Measurements from ENCODE around the gene MAU2.
"Not testable (repeated sequence)": the region's sequence is repeated elsewhere in the genome, so short reads cannot be mapped to it uniquely, and the experiment has no call there.

The MAU2 gene

DNA sequence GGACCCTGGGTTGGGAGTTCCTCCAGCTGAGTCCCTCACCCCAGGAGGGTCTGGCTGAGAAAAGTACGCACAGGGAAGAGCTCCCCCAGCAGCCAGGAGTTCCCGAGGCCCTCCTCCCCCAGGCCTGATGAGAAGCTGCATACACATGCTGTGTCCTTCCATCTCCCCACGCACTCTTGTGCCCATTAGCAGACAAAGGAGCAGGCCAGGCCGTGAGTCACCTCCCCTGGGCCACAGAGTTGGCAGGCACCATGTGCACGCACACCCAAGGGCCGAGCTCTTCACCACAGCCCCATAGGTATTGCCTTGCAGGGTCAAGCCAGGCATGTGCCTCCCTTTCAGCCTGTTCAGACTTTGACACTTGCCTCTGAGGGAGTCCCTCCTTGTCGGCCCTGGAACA is 17.5 kb downstream of the MAU2 start:
- Histone ChIP-seq H3K9me3 (ENCODE audit: control insufficient read depth, low read length) (no peaks in the 10 kb centered on the region), H3K4me1 (ENCODE audit: control insufficient read depth, insufficient read depth, low read length) (no peaks in the 10 kb centered on the region), H3K9ac (ENCODE audit: low read length) (no peak overlapping the region), H3K36me3 (ENCODE audit: control insufficient read depth, insufficient read depth, low read length) (peaks cover 15% of the 10 kb centered on the region), H3K27me3 (ENCODE audit: control insufficient read depth, insufficient read depth, low read length) (no peaks in the 10 kb centered on the region), H3K4me3 (ENCODE audit: low read length) (no peak overlapping the region)

DNA sequence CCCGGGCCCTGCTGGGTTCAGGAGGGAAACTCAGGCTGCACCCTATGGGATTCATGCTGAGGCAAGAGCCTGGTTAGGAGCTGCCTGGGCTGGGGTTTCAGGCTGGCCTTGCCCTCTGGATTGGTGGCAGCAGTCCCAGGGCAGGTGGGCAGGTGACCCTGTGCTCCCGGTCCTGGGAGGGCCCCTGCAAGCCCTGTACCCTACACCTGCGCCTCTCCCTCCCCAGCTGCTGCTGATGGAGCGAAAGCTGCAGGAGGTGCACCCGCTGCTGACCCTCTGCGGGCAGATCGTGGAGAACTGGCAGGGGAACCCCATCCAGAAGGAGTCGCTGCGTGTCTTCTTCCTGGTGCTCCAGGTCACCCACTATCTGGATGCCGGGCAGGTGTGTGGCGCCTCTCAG is 20.4 kb downstream of the MAU2 start:
- Histone ChIP-seq H3K4me1 (ENCODE audit: control insufficient read depth, insufficient read depth, low read length) (no peaks in the 10 kb centered on the region), H3K36me3 (ENCODE audit: control insufficient read depth, insufficient read depth, low read length) (peaks cover 36% of the 10 kb centered on the region)

DNA sequence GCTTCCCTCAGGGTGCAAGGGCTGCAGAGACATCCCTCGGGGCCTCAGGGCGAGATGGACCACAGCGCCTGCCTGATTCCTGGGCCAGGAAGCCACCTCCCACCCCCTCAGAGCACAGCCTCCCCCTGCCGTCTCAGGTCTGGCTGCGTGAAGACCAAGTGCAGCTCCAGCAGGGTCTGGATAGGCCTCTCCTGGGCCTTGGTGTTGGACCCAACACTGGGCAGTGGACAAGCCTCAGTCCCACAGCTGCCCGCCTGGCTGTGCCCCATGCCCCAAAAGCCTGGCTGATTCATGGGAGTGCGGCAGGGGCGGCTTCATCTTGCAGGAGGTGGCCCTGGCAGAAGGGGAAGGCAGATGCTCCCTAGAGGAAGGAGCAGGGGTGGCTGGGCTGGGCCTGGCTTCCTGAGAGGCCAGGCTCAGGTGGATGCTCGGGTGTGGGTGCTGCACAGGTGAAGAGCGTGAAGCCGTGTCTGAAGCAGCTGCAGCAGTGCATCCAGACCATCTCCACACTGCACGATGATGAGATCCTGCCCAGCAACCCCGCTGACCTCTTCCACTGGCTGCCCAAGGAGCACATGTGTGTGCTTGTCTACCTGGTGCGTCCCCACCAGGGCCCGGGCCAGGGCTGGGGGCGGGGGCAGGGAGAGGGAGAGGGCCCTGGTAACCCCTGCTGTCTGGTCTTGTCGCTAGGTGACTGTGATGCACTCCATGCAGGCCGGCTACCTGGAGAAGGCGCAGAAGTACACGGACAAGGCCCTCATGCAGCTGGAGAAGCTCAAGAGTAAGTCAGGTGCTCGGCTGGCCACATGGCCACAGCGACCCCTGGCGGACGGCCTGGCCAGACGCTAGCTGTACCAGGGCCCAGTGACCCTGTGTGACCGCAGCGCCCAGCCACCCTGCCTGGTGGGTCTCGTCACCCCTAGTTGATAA is 21.7 kb downstream of the MAU2 start:
- peaks cover 39% of the 10 kb centered on the region for H3K36me3 ChIP-seq (ENCODE audit: control insufficient read depth, insufficient read depth, low read length)

More for the DNA sequence above, 20.4 kb downstream of the MAU2 start:
- H3K4me3 ChIP-seq (ENCODE audit: low read length) = no peak overlapping the region
- no peak overlapping the region for H3K9ac ChIP-seq (ENCODE audit: low read length)
- no peaks in the 10 kb centered on the region for H3K9me3 ChIP-seq (ENCODE audit: control insufficient read depth, low read length)
- no peaks in the 10 kb centered on the region for H3K27me3 ChIP-seq (ENCODE audit: control insufficient read depth, insufficient read depth, low read length)

DNA sequence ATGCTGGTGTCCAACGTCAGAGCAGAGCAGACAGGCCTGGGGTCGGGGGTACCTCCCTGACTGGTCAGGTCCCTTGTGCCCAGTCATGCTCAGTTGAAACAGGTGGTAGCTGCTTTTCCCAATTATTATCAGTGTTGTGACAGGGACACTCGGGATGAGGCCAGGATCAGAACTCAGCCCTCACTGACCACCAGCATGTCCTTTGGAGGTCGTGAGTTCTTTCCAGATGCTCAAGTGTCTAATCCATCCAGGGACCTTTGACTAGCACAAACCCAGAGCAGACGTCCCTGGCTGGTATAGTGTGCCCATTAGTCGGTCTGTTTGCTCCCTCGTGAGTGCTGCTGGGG is 22.4 kb downstream of the MAU2 start:
- Histone ChIP-seq H3K4me3 (ENCODE audit: low read length) (no peak overlapping the region), H3K4me1 (ENCODE audit: control insufficient read depth, insufficient read depth, low read length) (no peaks in the 10 kb centered on the region), H3K36me3 (ENCODE audit: control insufficient read depth, insufficient read depth, low read length) (peaks cover 37% of the 10 kb centered on the region), H3K27me3 (ENCODE audit: control insufficient read depth, insufficient read depth, low read length) (no peaks in the 10 kb centered on the region), H3K9me3 (ENCODE audit: control insufficient read depth, low read length) (no peaks in the 10 kb centered on the region), H3K9ac (ENCODE audit: low read length) (no peak overlapping the region)

More for the DNA sequence above, 21.7 kb downstream of the MAU2 start:
- no peaks in the 10 kb centered on the region for H3K4me1 ChIP-seq (ENCODE audit: control insufficient read depth, insufficient read depth, low read length)
- no peak overlapping the region for H3K9ac ChIP-seq (ENCODE audit: low read length)
- H3K27me3 ChIP-seq (ENCODE audit: control insufficient read depth, insufficient read depth, low read length) = no peaks in the 10 kb centered on the region
- no peaks in the 10 kb centered on the region for H3K9me3 ChIP-seq (ENCODE audit: control insufficient read depth, low read length)
- H3K4me3 ChIP-seq (ENCODE audit: low read length) = no peak overlapping the region

DNA sequence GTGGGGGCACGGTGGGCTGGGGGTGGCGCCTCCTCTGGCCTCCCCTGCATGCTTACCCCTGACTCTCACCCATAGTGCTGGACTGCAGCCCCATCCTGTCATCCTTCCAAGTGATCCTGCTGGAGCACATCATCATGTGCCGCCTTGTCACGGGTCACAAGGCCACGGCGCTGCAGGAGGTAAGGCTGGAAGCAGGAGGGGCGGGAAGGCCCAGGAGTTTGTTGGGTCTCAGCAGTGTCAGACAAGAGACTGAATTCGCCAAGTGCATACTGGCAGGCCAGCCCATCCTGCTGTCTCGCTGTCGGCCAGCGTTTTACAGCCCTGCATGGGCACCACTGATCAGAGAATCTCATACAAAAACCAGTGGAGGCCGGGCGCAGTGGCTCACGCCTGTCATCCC is 23.1 kb downstream of the MAU2 start:
- H3K9ac ChIP-seq (ENCODE audit: low read length) = no peak overlapping the region
- H3K4me1 ChIP-seq (ENCODE audit: control insufficient read depth, insufficient read depth, low read length) = no peaks in the 10 kb centered on the region
- no peaks in the 10 kb centered on the region for H3K9me3 ChIP-seq (ENCODE audit: control insufficient read depth, low read length)
- H3K27me3 ChIP-seq (ENCODE audit: control insufficient read depth, insufficient read depth, low read length) = no peaks in the 10 kb centered on the region
- H3K4me3 ChIP-seq (ENCODE audit: low read length) = no peak overlapping the region
- peaks cover 34% of the 10 kb centered on the region for H3K36me3 ChIP-seq (ENCODE audit: control insufficient read depth, insufficient read depth, low read length)

DNA sequence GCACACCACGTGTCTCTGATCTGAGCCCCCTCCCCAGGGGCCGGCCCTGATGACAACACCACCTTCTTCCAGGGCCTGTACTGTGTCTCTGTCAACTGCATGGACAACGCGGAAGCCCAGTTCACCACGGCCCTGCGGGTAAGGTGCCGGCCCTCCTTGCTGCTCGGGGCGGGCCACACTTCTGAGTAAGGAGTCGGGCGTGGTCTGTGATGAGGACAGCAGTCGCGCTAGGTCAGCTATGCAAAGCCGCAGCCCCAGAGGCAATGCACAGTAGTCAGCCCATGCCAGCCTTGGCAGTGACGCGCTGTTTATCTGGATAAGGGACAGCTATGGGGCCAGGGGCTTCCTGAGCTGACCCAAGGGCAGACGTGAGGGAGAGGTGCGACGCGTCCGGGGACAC is 24.6 kb downstream of the MAU2 start:
- Histone ChIP-seq H3K9ac (ENCODE audit: low read length) (no peak overlapping the region), H3K27me3 (ENCODE audit: control insufficient read depth, insufficient read depth, low read length) (no peaks in the 10 kb centered on the region), H3K4me1 (ENCODE audit: control insufficient read depth, insufficient read depth, low read length) (no peaks in the 10 kb centered on the region), H3K9me3 (ENCODE audit: control insufficient read depth, low read length) (no peaks in the 10 kb centered on the region), H3K36me3 (ENCODE audit: control insufficient read depth, insufficient read depth, low read length) (peaks cover 34% of the 10 kb centered on the region), H3K4me3 (ENCODE audit: low read length) (no peak overlapping the region)

DNA sequence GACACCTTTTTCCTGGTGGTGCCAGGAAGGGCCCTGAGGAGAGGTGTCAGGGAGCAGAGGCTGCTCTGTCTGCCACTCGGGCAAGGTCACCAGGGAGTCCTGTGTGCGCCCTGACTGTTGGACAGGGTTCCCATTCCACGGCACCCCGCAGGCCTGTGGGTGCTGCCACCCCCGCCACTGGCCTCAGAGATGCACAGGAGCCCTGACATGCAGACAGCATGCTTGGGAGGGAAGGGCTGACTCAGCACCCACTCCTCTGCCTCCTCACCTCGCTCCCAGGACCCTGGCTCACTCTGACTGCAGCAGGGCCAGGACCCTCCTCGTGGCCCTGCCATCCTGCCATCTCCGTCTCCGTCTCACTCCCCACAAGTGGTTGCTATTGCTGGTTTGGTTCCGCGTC is 25.3 kb downstream of the MAU2 start:
- H3K4me1 ChIP-seq (ENCODE audit: control insufficient read depth, insufficient read depth, low read length) = no peaks in the 10 kb centered on the region
- H3K4me3 ChIP-seq (ENCODE audit: low read length) = no peak overlapping the region
- H3K9ac ChIP-seq (ENCODE audit: low read length) = no peak overlapping the region
- H3K36me3 ChIP-seq (ENCODE audit: control insufficient read depth, insufficient read depth, low read length) = peaks cover 34% of the 10 kb centered on the region
- no peaks in the 10 kb centered on the region for H3K27me3 ChIP-seq (ENCODE audit: control insufficient read depth, insufficient read depth, low read length)
- H3K9me3 ChIP-seq (ENCODE audit: control insufficient read depth, low read length) = no peaks in the 10 kb centered on the region

DNA sequence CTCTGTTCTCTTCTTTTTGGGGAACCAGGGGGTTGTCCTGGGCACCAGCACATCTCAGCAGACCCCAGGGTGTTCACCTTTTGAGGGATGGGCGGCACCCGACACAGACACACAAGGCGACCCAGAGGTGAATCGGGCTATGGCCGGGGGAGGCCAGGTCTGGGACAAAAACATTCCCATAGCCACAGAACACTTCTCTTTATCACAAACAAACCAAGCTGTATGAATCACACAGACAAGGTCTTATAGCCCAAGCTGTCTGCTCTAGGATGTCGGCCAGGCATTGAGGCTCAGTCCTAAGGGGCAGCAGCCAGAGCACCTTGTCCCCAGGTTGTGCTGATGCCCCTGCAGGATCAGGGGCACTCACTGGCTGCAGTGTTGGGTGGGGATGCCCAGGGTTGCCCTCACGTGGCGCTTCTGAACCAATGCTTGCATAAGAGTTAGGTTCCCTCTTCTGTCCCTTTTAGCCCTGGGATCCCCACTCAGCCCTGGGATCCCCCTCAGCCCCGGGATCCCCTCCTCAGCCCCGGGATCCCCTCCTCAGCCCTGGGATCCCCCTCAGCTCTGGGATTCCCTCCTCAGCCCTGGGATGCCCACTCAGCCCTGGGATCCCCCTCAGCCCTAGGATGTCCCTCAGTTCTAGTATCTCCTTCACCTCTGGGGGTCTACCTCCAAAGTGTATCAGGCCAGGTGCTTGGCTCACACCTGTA is 26.9 kb downstream of the MAU2 start:
- H3K4me3 ChIP-seq (ENCODE audit: low read length) = no peak overlapping the region
- no peak overlapping the region for H3K9ac ChIP-seq (ENCODE audit: low read length)
- no peaks in the 10 kb centered on the region for H3K9me3 ChIP-seq (ENCODE audit: control insufficient read depth, low read length)
- H3K36me3 ChIP-seq (ENCODE audit: control insufficient read depth, insufficient read depth, low read length) = peaks cover 26% of the 10 kb centered on the region
- H3K4me1 ChIP-seq (ENCODE audit: control insufficient read depth, insufficient read depth, low read length) = no peaks in the 10 kb centered on the region
- H3K27me3 ChIP-seq (ENCODE audit: control insufficient read depth, insufficient read depth, low read length) = no peaks in the 10 kb centered on the region

DNA sequence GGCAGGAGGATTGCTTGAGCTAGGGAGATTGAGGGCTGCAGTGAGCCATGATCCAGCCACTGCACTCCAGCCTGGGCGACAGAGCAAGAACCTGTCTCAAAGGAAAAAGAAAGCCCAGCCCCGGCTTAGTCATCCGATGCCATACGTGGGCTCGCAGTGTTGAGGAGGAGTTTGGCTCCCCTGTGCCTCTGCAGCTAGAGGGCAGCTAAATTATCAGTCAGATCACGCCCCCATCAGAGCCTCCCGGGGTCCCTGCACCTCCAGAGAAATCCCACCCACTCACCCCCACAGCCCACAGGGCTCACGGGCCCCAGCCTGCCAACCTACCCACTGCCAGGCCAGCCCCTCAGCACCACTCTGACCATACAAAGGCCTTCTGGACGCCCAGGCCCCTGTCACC is 27.6 kb downstream of the MAU2 start:
- Histone ChIP-seq H3K4me1 (ENCODE audit: control insufficient read depth, insufficient read depth, low read length) (no peaks in the 10 kb centered on the region), H3K36me3 (ENCODE audit: control insufficient read depth, insufficient read depth, low read length) (peaks cover 32% of the 10 kb centered on the region), H3K27me3 (ENCODE audit: control insufficient read depth, insufficient read depth, low read length) (no peaks in the 10 kb centered on the region), H3K9me3 (ENCODE audit: control insufficient read depth, low read length) (no peaks in the 10 kb centered on the region), H3K9ac (ENCODE audit: low read length) (no peak overlapping the region), H3K4me3 (ENCODE audit: low read length) (no peak overlapping the region)

DNA sequence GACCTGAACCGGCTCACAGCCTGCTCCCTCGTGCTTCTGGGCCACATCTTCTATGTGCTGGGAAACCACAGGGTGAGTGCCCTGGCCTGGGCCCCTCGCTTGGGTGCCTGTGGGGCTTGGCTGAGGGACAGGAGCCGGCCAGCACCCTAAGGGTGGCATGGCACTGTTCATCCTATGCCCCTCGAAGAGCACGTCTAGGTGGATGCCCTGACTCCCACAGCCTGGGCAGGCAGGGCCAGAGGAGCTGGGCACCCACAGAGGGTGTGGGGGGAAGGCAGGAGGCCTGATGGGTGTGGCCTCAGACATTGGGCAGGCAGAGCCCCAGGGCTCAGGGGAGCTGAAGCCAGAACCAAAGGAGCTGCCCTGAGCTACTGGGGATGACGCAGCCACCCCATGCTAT is 28.7 kb downstream of the MAU2 start:
- Histone ChIP-seq H3K4me1 (ENCODE audit: control insufficient read depth, insufficient read depth, low read length) (no peaks in the 10 kb centered on the region), H3K9me3 (ENCODE audit: control insufficient read depth, low read length) (no peaks in the 10 kb centered on the region), H3K4me3 (ENCODE audit: low read length) (no peak overlapping the region), H3K36me3 (ENCODE audit: control insufficient read depth, insufficient read depth, low read length) (peaks cover 35% of the 10 kb centered on the region), H3K9ac (ENCODE audit: low read length) (no peak overlapping the region), H3K27me3 (ENCODE audit: control insufficient read depth, insufficient read depth, low read length) (no peaks in the 10 kb centered on the region)

DNA sequence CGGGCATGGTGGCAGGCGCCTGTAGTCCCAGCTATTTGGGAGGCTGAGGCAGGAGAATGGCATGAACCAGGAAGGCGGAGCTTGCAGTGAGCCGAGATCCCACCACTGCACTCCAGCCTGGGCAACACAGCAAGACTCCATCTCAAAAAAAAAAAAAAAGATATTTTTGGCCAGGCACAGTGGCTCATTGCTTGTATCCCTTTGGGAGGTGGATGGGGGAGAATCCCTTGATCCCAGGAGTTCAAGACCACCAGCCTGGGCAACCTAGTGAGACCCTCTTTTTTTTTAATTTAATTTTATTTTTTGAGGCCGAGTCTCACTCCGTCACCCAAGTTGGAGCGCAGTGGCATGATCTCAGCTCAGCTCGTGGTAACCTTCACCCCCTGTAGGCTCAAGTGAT is 30.1 kb downstream of the MAU2 start:
- not testable (repeated sequence) for H3K27me3 ChIP-seq (ENCODE audit: control insufficient read depth, insufficient read depth, low read length); H3K4me1 ChIP-seq (ENCODE audit: control insufficient read depth, insufficient read depth, low read length); H3K9ac ChIP-seq (ENCODE audit: low read length); H3K9me3 ChIP-seq (ENCODE audit: control insufficient read depth, low read length); H3K4me3 ChIP-seq (ENCODE audit: low read length)
- H3K36me3 ChIP-seq (ENCODE audit: control insufficient read depth, insufficient read depth, low read length) = peaks cover 32% of the 10 kb centered on the region

DNA sequence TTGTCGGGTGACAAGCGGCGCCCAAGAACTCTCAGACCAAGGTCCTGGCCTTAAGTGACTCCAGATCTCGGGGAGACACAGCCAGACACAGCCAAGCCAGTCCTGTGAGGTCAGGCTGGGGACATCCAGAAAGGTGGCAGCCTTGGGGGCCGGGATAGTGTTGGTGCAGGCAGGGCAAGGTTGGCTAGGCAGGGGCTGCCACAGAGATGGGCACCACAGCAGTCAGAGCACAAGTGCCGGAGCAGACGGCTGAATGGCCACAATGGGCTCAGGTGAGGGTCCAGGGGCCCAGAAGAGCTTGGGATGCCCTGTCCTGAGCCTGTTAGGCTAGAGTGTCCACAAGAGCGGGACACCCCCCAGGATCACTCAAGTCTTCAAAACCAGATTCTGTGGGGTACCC is 32.2 kb downstream of the MAU2 start:
- peaks cover 33% of the 10 kb centered on the region for H3K36me3 ChIP-seq (ENCODE audit: control insufficient read depth, insufficient read depth, low read length)
- no peak overlapping the region for H3K4me3 ChIP-seq (ENCODE audit: low read length)
- no peaks in the 10 kb centered on the region for H3K9me3 ChIP-seq (ENCODE audit: control insufficient read depth, low read length)
- H3K9ac ChIP-seq (ENCODE audit: low read length) = no peak overlapping the region
- no peaks in the 10 kb centered on the region for H3K27me3 ChIP-seq (ENCODE audit: control insufficient read depth, insufficient read depth, low read length)
- no peaks in the 10 kb centered on the region for H3K4me1 ChIP-seq (ENCODE audit: control insufficient read depth, insufficient read depth, low read length)

Measured in mucosa of stomach (tissue), 1 donor.